Lung (tissue), 12 donors: ENCODE results near the gene SAXO1. TPM values are rescaled to one million over a fixed set of nuclear protein-coding genes. Genes with fewer than 3 reads are reported as not detected.

Experiments used
- ATAC-seq: fragments of 200-7000 bp; cut with Tn5 transposase; one replicate; pipeline ENCODE4 v1.9.1; 2020; ENCODE audit warnings: moderate number of reproducible peaks; ENCODE audit not compliant: insufficient read depth, low FRiP score
- DNase-seq, 3 donors: peaks; one replicate each; pipeline ENCODE4 v3.0.0-alpha.2; 2013 to 2017
- H3K27ac ChIP-seq, 2 donors: one replicate each; pipeline ENCODE4 v1.5.1; 2013; ENCODE audit warnings: mild to moderate bottlenecking in 2 of 2, moderate library complexity in 2 of 2, control low read depth in 1 of 2, inconsistent platforms in 1 of 2, low read depth in 1 of 2, low read length in 1 of 2
- H3K27me3 ChIP-seq, 3 donors: one replicate each; pipeline ENCODE4 v1.5.1; 2013; ENCODE audit warnings: low read length in 2 of 3; ENCODE audit not compliant: control insufficient read depth in 3 of 3, insufficient read depth in 3 of 3
- H3K36me3 ChIP-seq, 4 donors: one replicate each; pipeline ENCODE4 v1.5.1; 2013; ENCODE audit warnings: low read length in 4 of 4, mild to moderate bottlenecking in 1 of 4, moderate library complexity in 1 of 4; ENCODE audit not compliant: control insufficient read depth in 4 of 4, insufficient read depth in 4 of 4
- H3K4me1 ChIP-seq, 5 donors: one replicate each; pipeline ENCODE4 v1.5.1; 2013; ENCODE audit warnings: low read length in 5 of 5, mild to moderate bottlenecking in 2 of 5, moderate library complexity in 1 of 5; ENCODE audit not compliant: control insufficient read depth in 5 of 5, insufficient read depth in 5 of 5
- H3K4me3 ChIP-seq: one replicate; pipeline ENCODE4 v1.5.1; 2013; ENCODE audit warnings: mild to moderate bottlenecking, control low read depth, moderate library complexity
- H3K9ac ChIP-seq, 2 donors: one replicate each; pipeline ENCODE4 v1.5.1; 2013; ENCODE audit warnings: low read length in 2 of 2, control low read depth in 1 of 2; ENCODE audit not compliant: insufficient read depth in 1 of 2
- H3K9me3 ChIP-seq, 4 donors: one replicate each; pipeline ENCODE4 v1.5.1; 2013; ENCODE audit warnings: low read length in 3 of 4, mild to moderate bottlenecking in 1 of 4, moderate library complexity in 1 of 4; ENCODE audit not compliant: control insufficient read depth in 4 of 4, insufficient read depth in 3 of 4
- CTCF ChIP-seq: IDR thresholded peaks from 2 replicates; pipeline ENCODE4 v1.5.1; 2012; ENCODE audit warnings: mild to moderate bottlenecking; ENCODE audit errors: control extremely low read depth, extremely low read depth
- WGBS, 2 donors: extraction: QIAGEN DNeasy Blood & Tissue Kit; methylation state at CpG; one replicate each; pipeline ENCODE4 v1.1.7; 2013; 5-methylcytosine and 5-hydroxymethylcytosine counted together
- polyA plus RNA-seq, 2 donors: library from polyadenylated mRNA; stranded (reverse); fragments of 200-250 nt; gene quantifications; one replicate each; pipeline ENCODE4 v1.2.1, GENCODE V29; 2013
- total RNA-seq, 2 donors: library from RNA; depleted of rRNA in 1 of 2; stranded (reverse); fragments of >200 nt in 1 of 2; gene quantifications; one replicate each; pipeline ENCODE4 v1.2.1, GENCODE V29; 2014 to 2021
- donor health status: control.
- donor health status: control.
- donor health status: Bipolar disorder and iron deficiency.
- donor health status: healthy.
- donor health status: DM: yes; HTN: yes; CAD: no.

SAXO1 gene
- total and polyA plus RNA-seq, 4 donors: 0.02 to 0.54 (median 0.21) TPM

GRCh38 chr9:18951936-18952335 lies 81.1 kb downstream of the SAXO1 start:
- peaks cover 0 to 4% (median 0%) of the 10 kb centered on the region in 4 donors for H3K9me3 ChIP-seq
- DNase-seq (peak in 2 of 3 donors; percentile 74), ATAC-seq (no peak)
- TF ChIP-seq CTCF: no peak
- H3K27me3 ChIP-seq: peaks cover 0 to 2% (median 0%) of the 10 kb centered on the region in 3 donors
- H3K4me3 ChIP-seq: no peak overlapping the region
- WGBS, 2 donors: 70 to 71% methylated on average over 1 of the region's 1 CpG
- H3K36me3 ChIP-seq: no peaks in the 10 kb centered on the region
- peaks cover 0 to 7% (median 3%) of the 10 kb centered on the region in 5 donors for H3K4me1 ChIP-seq
- no peak overlapping the region for H3K9ac ChIP-seq
- no peak overlapping the region for H3K27ac ChIP-seq

- no peak overlapping the region for H3K4me3 ChIP-seq
- H3K27ac ChIP-seq: no peak overlapping the region
- no peak overlapping the region for H3K9ac ChIP-seq
- WGBS, 2 donors: 55 to 66% methylated on average over 4 of the region's 4 CpGs
- peaks cover 0 to 4% (median 0%) of the 10 kb centered on the region in 4 donors for H3K9me3 ChIP-seq
- peak; percentile 47 for ATAC-seq
- no peak for DNase-seq
- H3K4me1 ChIP-seq: peaks cover 0 to 7% (median 3%) of the 10 kb centered on the region in 5 donors
- H3K36me3 ChIP-seq: no peaks in the 10 kb centered on the region
- H3K27me3 ChIP-seq: no peaks in the 10 kb centered on the region
- no peak for TF ChIP-seq CTCF
Observed at GRCh38 chr9:18947892-18948339, 85.1 kb downstream of the SAXO1 start.

- no peak for TF ChIP-seq CTCF
- no peak for ATAC-seq
- H3K9ac ChIP-seq: no peak overlapping the region
- no peak overlapping the region for H3K4me3 ChIP-seq
- no peaks in the 10 kb centered on the region for H3K27me3 ChIP-seq
- H3K9me3 ChIP-seq: peaks cover 0 to under 1% (median 0%) of the 10 kb centered on the region in 4 donors
- no peak overlapping the region for H3K27ac ChIP-seq
- no peaks in the 10 kb centered on the region for H3K36me3 ChIP-seq
- no peak for DNase-seq
- H3K4me1 ChIP-seq: peaks cover 0 to 16% (median 4%) of the 10 kb centered on the region in 5 donors
- WGBS, 2 donors: 58 to 70% methylated on average over 7 of the region's 7 CpGs
Observed at GRCh38 chr9:18942801-18943200, 90.2 kb downstream of the SAXO1 start.

GRCh38 chr9:18941060-18941740 lies 91.8 kb downstream of the SAXO1 start:
- no peak overlapping the region for H3K4me3 ChIP-seq
- no peaks in the 10 kb centered on the region for H3K36me3 ChIP-seq
- TF ChIP-seq CTCF: no peak
- no peaks in the 10 kb centered on the region for H3K27me3 ChIP-seq
- peaks cover 0 to 16% (median 3%) of the 10 kb centered on the region in 5 donors for H3K4me1 ChIP-seq
- no peaks in the 10 kb centered on the region for H3K9me3 ChIP-seq
- WGBS, 2 donors: 71 to 86% methylated on average over 8 of the region's 8 CpGs
- H3K27ac ChIP-seq: no peak overlapping the region
- ATAC-seq (no peak), DNase-seq (peak; percentile 73 to 90 (median 85))
- H3K9ac ChIP-seq: no peak overlapping the region
